Stimulated activated CD8-positive, alpha-beta memory T cell treated with anti-CD3 and anti-CD28 coated beads, Interleukin-7, amount 100 ng/mL, for 48 hours (primary cell): Measurements from ENCODE around the gene FAM186B.

ENCODE experiments used
- DNase-seq, 2 donors: peaks; one replicate each; pipeline ENCODE4 v3.0.0-alpha.2; 2020; ENCODE audit warnings: low read depth in 1 of 2; ENCODE audit errors: extremely low read depth in 1 of 2

FAM186B gene

DNA sequence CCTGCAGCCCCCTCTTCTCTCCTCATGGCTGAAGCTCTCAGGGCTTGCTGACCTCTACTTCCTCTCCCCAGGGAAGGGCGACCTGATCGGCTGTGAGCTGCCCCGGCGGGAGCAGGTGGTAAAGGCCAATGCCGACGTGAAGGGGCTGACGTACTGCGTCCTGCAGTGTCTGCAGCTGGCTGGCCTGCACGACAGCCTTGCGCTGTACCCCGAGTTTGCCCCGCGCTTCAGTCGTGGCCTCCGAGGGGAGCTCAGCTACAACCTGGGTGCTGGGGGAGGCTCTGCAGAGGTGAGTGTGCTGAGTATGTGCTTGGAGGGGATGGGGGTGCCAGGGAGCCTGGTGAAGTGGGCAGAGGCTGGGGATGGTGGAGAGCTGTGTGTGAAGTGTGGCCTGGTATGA, 51.2 kb downstream of the FAM186B start:
- no peak for DNase-seq

DNA sequence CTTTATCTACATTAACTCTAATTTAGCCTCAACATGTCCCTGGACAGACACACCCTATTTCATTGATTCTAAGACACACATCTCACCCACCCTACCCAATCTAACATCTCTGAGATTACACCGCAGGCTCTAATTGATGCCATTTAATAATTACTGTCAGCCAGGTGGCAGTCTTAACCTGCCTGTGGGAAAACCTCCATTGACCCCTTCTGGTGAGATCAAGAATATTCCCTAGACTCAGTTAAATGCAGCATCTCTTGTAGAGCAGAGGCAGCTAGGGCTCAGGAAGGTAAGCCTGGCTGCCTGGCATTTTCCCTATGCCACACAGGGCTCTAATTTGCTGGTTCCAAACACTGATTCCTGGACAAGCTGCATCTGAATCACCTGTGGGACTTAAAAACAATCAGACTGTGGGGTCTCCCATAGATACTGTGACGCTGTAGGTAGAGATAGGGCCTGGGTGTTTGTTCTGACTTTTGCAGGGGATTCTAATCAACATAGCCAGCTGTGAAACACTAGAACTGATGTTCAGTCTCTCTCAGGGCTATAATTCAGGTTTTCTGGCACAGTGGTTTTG, 51.8 kb downstream of the FAM186B start:
- no peak for DNase-seq

DNA sequence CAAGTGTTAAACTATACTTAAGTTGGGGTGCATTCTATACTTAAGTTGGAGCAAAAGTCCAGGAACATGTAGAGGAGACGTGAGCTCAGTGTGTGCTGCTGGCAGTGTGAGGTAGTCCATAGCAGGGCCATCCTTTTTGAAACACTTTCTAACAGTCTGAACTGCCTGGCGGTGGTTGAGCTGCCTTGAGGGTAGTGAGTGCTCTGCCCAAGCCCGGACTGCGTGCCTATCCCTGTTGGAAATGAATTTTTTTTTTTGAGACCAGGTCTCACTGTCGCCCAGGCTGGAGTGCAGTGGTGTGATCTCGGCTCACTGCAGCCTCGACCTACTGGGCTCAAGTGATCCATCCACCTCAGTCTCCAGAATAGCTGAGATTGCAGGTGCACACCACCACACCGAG, 52.5 kb downstream of the FAM186B start:
- DNase-seq = no peak

DNA sequence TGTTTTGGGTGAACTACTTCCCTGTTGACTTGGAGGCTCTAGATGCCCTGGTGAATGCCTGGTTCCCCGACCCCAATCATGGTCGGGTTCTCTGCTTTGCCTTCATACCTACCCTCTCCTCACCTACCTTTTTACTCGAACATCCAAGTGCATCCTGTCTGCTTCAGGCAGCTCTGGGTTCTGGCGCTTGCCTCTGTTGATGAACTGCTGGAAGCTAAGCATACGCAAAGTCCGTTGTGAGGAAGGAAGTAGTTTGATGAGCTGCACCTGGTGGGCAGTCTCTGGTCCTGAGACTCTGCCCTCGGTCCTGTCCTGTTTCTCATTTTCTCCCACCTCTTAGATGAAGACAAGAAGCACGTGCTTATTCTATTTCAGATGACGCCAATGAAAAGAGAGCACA, 53.0 kb downstream of the FAM186B start:
- DNase-seq = no peak

DNA sequence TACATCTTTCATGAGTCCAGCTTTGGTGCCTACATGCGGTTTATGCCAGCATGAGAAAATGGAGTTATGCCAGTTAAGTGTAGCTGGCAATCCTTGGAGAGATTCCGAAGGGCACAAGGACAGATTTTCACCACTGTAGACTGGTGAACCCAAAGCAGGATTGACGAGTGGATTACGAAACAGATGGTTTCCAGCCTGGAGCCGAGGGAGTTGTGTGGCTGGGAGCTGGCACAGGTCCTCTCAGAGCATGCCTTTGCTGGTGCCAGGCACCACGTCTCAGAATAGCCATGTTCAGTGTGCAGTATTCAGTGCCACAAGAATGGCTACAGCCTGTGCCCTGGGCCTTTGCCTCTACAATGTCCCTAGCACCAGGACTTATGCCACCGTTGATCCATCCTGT, 53.4 kb downstream of the FAM186B start:
- DNase-seq = no peak

DNA sequence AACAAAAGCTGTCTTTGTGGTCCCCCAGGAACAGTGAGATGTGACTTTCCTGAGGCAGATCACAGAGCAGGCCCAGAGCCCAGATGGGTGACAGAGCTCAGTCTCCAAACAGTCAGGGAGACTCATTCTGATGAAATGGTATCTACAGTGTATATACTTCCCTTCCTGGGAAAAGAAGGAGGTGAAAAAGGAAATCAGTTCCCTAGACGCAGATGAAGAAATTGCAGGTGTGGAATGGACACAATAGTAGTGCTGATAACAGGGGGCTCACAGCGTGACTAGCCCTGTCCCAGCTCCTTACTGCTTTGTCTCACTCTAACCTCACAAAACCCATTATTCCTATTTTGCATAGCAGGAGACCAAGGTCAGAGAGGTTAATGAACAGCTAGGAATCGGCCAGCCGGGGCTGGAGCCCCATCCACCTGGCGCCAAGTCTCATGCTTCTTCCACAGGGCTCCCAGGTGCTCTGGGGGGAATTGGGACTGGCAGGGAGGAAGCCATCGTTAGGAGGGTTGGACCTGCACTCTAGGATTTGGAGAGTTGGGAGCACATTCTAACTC, 54.7 kb downstream of the FAM186B start:
- DNase-seq = no peak

DNA sequence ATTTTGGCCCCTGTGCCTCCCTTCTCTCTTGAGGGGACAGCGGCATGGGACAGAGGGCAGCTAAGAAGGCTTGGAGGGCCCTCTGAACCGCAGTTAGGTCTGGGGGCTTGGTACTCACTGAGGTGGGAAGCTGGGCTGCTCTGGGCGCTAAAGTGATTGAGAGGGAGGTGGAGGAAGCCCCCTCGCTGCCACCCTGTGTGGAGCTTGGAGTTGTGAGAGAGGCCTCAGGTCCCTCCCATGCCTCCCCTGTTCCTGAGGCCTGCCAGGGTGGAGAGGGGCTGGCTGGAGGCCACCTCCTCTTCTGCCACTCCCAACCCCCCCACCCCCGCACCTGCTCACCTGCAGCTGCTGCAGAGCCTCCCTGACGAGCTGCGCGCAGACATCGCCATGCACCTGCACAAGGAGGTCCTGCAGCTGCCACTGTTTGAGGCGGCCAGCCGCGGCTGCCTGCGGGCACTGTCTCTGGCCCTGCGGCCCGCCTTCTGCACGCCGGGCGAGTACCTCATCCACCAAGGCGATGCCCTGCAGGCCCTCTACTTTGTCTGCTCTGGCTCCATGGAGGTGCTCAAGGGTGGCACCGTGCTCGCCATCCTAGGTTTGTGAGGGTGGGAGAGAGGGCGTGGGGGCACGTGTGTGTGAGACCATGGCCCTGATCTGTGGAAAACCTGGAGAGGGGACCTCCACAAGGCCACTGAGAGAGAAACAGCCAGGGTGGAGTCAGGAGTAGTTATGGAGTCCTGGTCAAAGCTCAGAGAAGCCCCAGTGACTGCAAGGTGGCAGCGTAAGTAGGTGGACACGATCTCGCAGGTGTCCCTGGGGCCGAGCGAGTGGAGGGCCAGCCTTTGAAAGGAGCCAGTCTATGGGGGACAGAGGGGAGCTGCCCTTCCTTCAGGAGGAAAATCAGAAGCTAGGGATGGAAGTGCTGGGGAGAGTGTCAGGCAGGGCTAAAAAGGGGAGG, 55.4 kb downstream of the FAM186B start:
- DNase-seq = no peak

DNA sequence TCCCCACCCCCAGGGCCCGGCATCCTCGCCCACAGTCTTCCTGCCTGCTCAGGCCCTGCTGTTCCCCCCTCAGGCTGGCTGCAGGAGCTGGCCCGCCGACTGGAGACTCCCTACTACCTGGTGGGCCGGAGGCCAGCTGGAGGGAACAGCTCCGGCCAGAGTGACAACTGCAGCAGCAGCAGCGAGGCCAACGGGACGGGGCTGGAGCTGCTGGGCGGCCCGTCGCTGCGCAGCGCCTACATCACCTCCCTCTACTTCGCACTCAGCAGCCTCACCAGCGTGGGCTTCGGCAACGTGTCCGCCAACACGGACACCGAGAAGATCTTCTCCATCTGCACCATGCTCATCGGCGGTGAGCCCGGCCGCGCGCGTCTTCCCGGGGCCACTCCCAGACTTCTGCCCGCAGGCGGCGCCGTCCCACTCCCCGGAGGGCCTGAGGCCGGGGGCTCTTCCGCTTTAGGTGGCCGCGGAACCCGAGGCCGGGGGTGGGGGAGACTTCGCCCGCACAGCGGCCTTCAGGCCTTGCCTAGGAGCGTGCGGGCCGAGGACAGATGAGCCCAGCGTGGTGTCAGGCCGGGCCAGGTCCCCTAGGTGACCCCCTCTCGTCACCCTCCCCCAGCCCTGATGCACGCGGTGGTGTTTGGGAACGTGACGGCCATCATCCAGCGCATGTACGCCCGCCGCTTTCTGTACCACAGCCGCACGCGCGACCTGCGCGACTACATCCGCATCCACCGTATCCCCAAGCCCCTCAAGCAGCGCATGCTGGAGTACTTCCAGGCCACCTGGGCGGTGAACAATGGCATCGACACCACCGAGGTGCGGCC, 56.4 kb downstream of the FAM186B start:
- DNase-seq = peak in 1 of 2 donors; percentile 9

DNA sequence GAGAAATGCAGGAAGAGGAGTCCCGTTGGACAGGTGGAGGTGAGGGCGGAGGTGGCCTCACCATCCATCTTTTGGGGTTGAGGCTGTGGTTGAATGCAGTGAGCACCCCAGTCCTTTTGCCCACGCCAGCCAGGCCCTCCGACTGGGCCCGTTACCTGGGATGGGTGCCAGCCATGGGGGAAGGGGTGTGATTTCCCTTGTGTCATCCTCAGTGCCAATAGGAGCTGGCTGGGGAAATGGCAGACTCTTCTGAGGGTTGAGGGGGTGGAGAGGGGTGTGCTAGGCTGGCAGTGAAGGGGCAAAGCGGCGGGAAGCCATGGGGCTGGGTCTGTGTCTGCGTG, 57.0 kb downstream of the FAM186B start:
- no peak for DNase-seq

DNA sequence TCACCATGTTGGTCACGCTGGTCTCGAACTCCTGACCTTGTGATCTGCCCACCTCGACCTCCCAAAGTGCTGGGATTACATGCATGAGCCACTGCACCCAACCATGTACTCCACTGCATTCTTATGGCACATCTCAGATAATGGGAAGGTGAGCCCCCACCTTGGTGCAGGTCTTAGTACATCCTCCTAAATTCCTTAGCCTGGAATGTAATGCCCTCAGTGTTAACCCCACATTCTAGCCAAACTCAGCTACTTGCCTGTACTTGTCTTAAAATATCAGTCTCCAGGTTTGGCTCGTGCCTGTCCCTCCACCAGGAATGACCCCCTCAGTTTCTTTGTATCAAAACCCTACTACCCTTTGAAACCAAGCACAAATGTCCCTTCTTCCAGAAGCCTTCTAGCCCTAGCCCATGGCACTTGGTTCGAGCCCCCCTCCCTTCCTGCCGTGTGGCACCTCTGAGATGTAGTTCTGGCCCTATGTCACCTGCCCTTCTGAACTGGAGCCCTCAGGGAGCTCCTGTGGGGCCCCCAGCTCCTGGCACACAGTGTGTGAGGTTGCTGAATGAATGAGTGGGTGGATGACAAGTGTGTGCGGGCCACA, 58.2 kb downstream of the FAM186B start:
- no peak for DNase-seq

DNA sequence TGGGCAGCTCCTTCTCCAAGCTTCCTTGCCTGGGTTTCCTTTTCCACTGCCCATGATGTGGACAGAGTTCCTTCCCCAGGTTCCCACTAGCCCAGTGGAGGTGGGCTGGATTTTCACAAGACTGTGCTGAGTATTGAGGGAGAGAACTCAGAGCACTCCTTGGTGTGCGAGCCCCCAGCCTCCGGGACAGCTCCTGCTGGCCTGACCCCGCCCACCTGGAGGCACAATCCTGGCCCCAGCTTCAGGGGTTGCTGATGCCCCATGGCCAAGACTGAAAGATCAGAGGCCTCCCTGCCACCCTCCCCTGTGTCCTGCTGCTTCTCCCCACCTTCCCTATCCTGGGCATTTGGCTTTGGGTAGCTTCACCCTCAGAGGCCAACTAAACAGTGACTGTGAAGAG, 59.0 kb downstream of the FAM186B start:
- DNase-seq = no peak

DNA sequence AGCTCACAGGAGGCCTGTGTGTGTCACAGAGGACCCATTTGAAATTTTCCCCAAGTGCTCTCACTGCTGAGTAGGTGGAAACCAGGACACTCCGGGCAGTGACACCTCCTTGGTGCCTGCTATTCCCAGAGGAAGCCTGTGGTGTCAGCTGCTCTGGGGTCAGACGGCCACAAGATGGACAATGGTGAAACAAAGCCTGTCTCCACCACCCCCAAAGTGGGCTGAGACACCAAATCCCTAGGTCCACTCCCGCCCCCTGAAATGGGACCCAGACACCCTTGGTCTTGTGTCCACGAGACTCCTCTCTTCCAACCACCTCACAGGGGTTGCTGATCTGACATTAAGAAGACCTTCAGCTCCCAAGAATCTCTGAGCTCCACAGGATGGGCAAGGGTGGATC, 59.6 kb downstream of the FAM186B start:
- DNase-seq = no peak

DNA sequence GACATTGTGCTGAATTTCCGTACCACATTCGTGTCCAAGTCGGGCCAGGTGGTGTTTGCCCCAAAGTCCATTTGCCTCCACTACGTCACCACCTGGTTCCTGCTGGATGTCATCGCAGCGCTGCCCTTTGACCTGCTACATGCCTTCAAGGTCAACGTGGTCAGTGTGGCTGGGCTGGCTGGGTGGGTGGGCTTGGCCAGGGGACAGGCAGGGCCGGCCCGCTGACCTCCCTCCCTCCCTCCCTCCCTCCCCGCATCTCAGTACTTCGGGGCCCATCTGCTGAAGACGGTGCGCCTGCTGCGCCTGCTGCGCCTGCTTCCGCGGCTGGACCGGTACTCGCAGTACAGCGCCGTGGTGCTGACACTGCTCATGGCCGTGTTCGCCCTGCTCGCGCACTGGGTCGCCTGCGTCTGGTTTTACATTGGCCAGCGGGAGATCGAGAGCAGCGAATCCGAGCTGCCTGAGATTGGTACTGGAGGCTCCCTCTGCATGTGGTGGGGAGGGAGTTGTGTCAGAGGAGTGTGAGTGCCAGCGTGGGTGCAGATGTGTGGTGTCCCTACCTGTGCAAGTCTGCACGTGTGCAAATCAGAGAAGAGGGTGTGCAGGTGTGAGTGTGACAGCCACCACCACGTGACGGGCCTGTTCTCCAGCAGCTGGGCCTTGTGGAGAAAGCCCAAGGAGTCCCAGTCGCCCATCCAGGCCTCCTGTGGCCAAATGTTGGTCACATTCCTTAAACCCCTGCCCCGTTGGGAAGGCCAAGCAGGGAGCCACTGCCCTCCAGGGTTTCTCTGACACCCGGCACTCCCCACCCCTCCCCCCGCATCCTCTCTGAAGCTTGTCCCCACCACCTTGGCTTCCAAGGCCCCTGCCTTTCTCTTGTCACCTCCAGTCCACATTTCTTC, 61.3 kb downstream of the FAM186B start:
- DNase-seq = no peak

DNA sequence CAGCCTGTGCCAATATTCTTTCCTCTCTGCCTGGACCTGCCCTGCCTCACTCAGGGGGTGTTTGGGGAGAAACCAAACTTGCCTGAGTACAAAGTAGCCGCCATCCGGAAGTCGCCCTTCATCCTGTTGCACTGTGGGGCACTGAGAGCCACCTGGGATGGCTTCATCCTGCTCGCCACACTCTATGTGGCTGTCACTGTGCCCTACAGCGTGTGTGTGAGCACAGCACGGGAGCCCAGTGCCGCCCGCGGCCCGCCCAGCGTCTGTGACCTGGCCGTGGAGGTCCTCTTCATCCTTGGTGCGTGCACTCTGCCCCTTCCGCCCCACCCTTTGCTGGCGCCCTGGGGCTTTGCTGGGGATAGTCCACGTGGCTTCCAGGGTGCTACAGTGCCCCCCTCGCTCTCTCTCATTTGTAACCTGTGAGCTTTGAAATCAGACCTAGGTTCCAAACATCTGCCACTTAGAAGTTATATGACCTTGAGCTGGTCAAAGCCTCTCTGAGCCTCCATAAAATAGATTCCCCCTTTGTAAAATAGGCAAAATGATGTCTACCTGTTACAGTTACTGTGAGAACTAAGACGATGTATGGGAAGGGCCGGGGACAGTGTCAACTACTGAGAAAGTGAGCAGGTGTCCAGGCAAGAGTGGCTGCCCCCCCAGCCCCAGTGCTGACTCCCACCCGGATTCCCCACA, 62.1 kb downstream of the FAM186B start:
- no peak for DNase-seq

DNA sequence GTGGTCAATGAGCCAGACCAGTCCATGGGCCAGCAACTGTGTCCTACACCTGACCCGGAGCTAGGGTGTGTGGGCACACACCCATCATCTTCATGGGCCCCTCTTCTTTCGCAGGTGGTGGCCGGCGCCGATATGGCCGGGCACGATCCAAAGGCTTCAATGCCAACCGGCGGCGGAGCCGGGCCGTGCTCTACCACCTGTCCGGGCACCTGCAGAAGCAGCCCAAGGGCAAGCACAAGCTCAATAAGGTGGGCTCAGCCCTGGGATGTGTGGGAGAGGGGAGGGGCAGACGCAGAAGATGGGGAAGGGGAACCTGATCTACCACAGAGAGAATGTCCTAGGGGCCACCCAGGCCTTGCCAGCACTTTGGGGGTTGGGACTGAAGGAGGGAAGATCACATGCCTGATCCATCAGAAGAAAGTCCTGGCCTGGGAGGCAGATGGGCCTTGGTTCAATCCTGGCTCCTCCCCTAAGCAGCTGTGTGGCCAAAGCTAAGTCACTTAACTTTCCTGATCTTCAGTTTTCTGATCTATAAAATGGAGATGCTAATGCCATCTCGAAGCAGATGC, 62.8 kb downstream of the FAM186B start:
- no peak for DNase-seq

DNA sequence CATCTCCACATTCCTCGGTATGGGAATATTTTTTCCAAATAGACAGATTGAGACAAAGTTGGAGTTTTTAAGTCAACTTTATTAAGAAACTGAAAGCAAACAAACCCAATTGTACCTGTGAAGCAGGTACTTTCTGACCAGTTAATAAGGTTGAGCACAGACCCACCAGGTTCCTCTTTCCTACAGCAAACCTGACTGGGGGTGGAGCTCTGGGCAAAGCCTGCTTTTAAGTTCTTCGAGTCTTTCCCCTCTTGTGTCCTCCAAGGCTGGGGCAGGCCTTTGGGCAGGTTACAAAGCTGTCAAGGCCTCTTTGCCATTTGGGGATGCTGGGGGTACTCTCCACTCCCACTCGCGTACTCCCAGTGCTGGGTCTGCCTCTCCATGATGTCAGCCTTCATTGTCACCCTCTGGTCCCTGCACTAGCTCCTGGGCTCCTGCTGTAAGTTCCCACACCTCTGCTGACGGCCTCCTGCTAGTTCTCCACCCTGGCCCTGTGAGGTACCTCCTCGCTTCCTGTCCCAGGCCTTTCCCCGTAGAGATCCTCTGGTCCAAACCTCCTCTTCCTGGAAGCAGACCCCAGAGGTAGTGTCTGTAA, 63.4 kb downstream of the FAM186B start:
- DNase-seq = no peak

DNA sequence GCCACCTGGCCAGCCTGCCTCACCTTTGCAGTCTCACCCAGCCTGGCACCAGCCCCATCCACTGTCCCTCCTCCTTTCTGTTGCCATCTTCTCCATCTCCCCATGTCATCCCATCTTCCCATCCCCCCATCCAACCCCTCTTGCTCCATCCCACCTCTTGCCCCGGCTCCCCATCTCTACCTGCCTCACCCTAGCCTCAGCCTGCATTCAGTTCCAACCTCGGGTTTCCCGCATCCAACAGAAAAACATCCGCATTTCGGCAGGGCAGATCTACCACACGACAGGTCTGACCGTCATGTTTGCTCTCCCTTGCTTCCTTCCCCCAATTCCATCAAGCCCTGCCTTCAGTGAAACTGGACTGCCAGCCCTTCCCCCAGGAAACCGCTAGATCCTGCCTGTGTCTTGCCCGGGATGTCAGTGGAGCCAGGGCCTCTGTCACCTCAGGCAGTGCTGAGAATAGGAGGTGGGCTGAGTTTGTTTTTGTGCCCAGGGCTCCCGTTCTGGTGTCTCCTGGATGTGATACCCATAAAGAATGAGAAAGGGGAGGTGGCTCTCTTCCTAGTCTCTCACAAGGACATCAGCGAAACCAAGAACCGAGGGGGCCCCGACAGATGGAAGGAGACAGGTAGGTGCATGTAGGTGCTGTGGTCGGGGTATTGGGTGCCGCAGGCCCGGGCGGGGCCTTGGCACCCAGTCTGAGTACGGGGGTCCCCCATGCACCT, 64.1 kb downstream of the FAM186B start:
- no peak for DNase-seq
